Smooth muscle cell (in vitro differentiated cells): Measurements from ENCODE around the gene CES5A. TPM values are rescaled to one million over a fixed set of nuclear protein-coding genes. Genes with fewer than 3 reads are reported as not detected.

ENCODE experiments used
- DNase-seq: peaks from one replicate; lab custom pipeline; 2025; ENCODE audit not compliant: unreplicated experiment; lab: John Stamatoyannopoulos, UW
- H2AFZ ChIP-seq: fragments of 200-600 bp; sonication (generic); 2 replicates; pipeline ENCODE4 v1.6.0; 2016; ENCODE audit warnings: antibody characterized with exemption, low read depth, mild to moderate bottlenecking
- H3F3A ChIP-seq: fragments of 200-600 bp; sonication (generic); 2 replicates; pipeline ENCODE4 v1.6.0; 2017; ENCODE audit warnings: antibody characterized with exemption, low read depth
- H3K27ac ChIP-seq: fragments of 200-600 bp; sonication (generic); 2 replicates; pipeline ENCODE4 v1.5.1; 2016; ENCODE audit warnings: low read depth, mild to moderate bottlenecking
- H3K27me3 ChIP-seq: fragments of 200-600 bp; sonication (generic); 2 replicates; pipeline ENCODE4 v1.6.1; 2016; ENCODE audit warnings: low read depth, mild to moderate bottlenecking
- H3K36me3 ChIP-seq: fragments of 200-600 bp; sonication (generic); 2 replicates; pipeline ENCODE4 v1.5.1; 2016; ENCODE audit warnings: low read depth
- H3K4me1 ChIP-seq: fragments of 200-600 bp; sonication (generic); 2 replicates; pipeline ENCODE4 v1.5.1; 2016; ENCODE audit warnings: low read depth
- H3K4me2 ChIP-seq: fragments of 200-600 bp; sonication (generic); 2 replicates; pipeline ENCODE4 v1.6.0; 2016; ENCODE audit warnings: mild to moderate bottlenecking
- H3K4me3 ChIP-seq: fragments of 200-600 bp; sonication (generic); 2 replicates; pipeline ENCODE4 v1.5.1; 2016; ENCODE audit warnings: mild to moderate bottlenecking
- H3K79me2 ChIP-seq: fragments of 200-600 bp; sonication (generic); 2 replicates; pipeline ENCODE4 v1.6.0; 2016; ENCODE audit warnings: low read depth, mild to moderate bottlenecking
- H3K9ac ChIP-seq: fragments of 200-600 bp; sonication (generic); 2 replicates; pipeline ENCODE4 v1.6.0; 2016; ENCODE audit warnings: low read depth
- H3K9me3 ChIP-seq: fragments of 200-600 bp; sonication (generic); replicated peaks from 2 replicates; pipeline ENCODE4 v1.5.1; 2016; ENCODE audit warnings: low read depth
- H4K20me1 ChIP-seq: fragments of 200-600 bp; sonication (generic); 2 replicates; pipeline ENCODE4 v1.6.0; 2016; ENCODE audit warnings: low read depth
- CTCF ChIP-seq: fragments of 200-600 bp; sonication (generic); IDR thresholded peaks from 2 replicates; pipeline ENCODE4 v1.5.1; 2017; ENCODE audit warnings: borderline replicate concordance, mild to moderate bottlenecking, antibody characterized with exemption; ENCODE audit not compliant: insufficient read depth, poor library complexity, severe bottlenecking
- WGBS: methylation state at CpG from one replicate; pipeline ENCODE4 v1.1.7; 2016; ENCODE audit warnings: low lambda C conversion rate; 5-methylcytosine and 5-hydroxymethylcytosine counted together
- polyA plus RNA-seq: library from polyadenylated mRNA; unstranded; fragments of >200 nt; fragmentation: Nextera tagmentation; extraction: Ambion mirVana; gene quantifications from 2 replicates; pipeline ENCODE4 v1.2.1, GENCODE V29; 2016
- total RNA-seq: library from RNA; depleted of rRNA; stranded (reverse); fragments of >200 nt; gene quantifications from 2 replicates; pipeline ENCODE4 v1.2.3, GENCODE V29; 2014

The CES5A gene
- total and polyA plus RNA-seq, 2 experiments from 2014 or later, result not detected

GRCh38 chr16:55872130-55872529 is 3.0 kb downstream of the CES5A start:
- no peak for DNase-seq
- no peak overlapping the region for H3K4me3 ChIP-seq
- no peaks in the 10 kb centered on the region for H3K4me1 ChIP-seq
- H2AFZ ChIP-seq, result no peak overlapping the region
- 76% methylated on average over 7 of the region's 7 CpGs for WGBS
- H3K36me3 ChIP-seq, result no peaks in the 10 kb centered on the region
- no peak overlapping the region for H3K27ac ChIP-seq
- H3K9ac ChIP-seq, result no peak overlapping the region
- H3K4me2 ChIP-seq, result no peak overlapping the region
- H3K27me3 ChIP-seq, result no peaks in the 10 kb centered on the region
- no peaks in the 10 kb centered on the region for H3F3A ChIP-seq
- no peak for TF ChIP-seq CTCF
- no peaks in the 10 kb centered on the region for H3K79me2 ChIP-seq
- no peaks in the 10 kb centered on the region for H3K9me3 ChIP-seq
- H4K20me1 ChIP-seq, result no peaks in the 10 kb centered on the region

- H3F3A ChIP-seq, result no peaks in the 10 kb centered on the region
- no peaks in the 10 kb centered on the region for H3K9me3 ChIP-seq
- H3K79me2 ChIP-seq, result no peaks in the 10 kb centered on the region
- no peaks in the 10 kb centered on the region for H3K27me3 ChIP-seq
- no peak for DNase-seq
- no peaks in the 10 kb centered on the region for H3K4me1 ChIP-seq
- H3K9ac ChIP-seq, result no peak overlapping the region
- no peak overlapping the region for H2AFZ ChIP-seq
- no peak overlapping the region for H3K4me2 ChIP-seq
- 91% methylated on average over 10 of the region's 10 CpGs for WGBS
- H3K4me3 ChIP-seq, result no peak overlapping the region
- H3K27ac ChIP-seq, result no peak overlapping the region
- TF ChIP-seq CTCF, result no peak
- H4K20me1 ChIP-seq, result no peaks in the 10 kb centered on the region
- no peaks in the 10 kb centered on the region for H3K36me3 ChIP-seq
Measured at GRCh38 chr16:55871411-55872038, 3.6 kb downstream of the CES5A start.

- no peak overlapping the region for H3K4me3 ChIP-seq
- no peaks in the 10 kb centered on the region for H3K4me1 ChIP-seq
- H3K79me2 ChIP-seq, result no peaks in the 10 kb centered on the region
- no peak overlapping the region for H3K4me2 ChIP-seq
- 93% methylated on average over 7 of the region's 7 CpGs for WGBS
- no peak for TF ChIP-seq CTCF
- H3K9ac ChIP-seq, result no peak overlapping the region
- no peak for DNase-seq
- no peak overlapping the region for H3K27ac ChIP-seq
- no peaks in the 10 kb centered on the region for H3K36me3 ChIP-seq
- no peaks in the 10 kb centered on the region for H3K27me3 ChIP-seq
- no peaks in the 10 kb centered on the region for H3F3A ChIP-seq
- no peaks in the 10 kb centered on the region for H3K9me3 ChIP-seq
- no peak overlapping the region for H2AFZ ChIP-seq
- no peaks in the 10 kb centered on the region for H4K20me1 ChIP-seq
Measured at GRCh38 chr16:55868980-55869379, 6.2 kb downstream of the CES5A start.

GRCh38 chr16:55868137-55868536 is 7.0 kb downstream of the CES5A start:
- Histone ChIP-seq H4K20me1 (no peaks in the 10 kb centered on the region), H3K4me2 (no peak overlapping the region), H2AFZ (no peak overlapping the region), H3K36me3 (no peaks in the 10 kb centered on the region), H3K79me2 (no peaks in the 10 kb centered on the region), H3K4me1 (no peaks in the 10 kb centered on the region), H3K27me3 (no peaks in the 10 kb centered on the region), H3K9me3 (no peaks in the 10 kb centered on the region), H3F3A (no peaks in the 10 kb centered on the region), H3K9ac (no peak overlapping the region), H3K27ac (no peak overlapping the region), H3K4me3 (no peak overlapping the region)
- WGBS, result 91% methylated on average over 2 of the region's 2 CpGs
- no peak for DNase-seq
- TF ChIP-seq CTCF, result no peak
